HT-29 (cell line): ENCODE measurements around the gene AK9. TPM values are rescaled to one million over a fixed set of nuclear protein-coding genes. Genes with fewer than 3 reads are reported as not detected.

Source experiments
- DNase-seq: peaks from one replicate; pipeline ENCODE4 v3.0.0-alpha.2; 2015; ENCODE audit warnings: low spot score
- total RNA-seq: library from RNA; depleted of rRNA; stranded (reverse); fragments of >200 nt; shearing (Covaris generic); gene quantifications from 2 replicates; pipeline ENCODE4 v1.2.3, GENCODE V29; 2014

AK9 gene
- total RNA-seq, 1 experiment from 2014 or later, result 2.1 TPM

GRCh38 chr6:109513571-109514071 is 177.4 kb downstream of the AK9 start:
- peak; percentile 40 for DNase-seq

GRCh38 chr6:109512271-109512817 is 178.7 kb downstream of the AK9 start:
- DNase-seq, result no peak

GRCh38 chr6:109511832-109512231 is 179.2 kb downstream of the AK9 start:
- no peak for DNase-seq

- no peak for DNase-seq
Observed at GRCh38 chr6:109510358-109510757, 180.6 kb downstream of the AK9 start.

GRCh38 chr6:109508166-109508860 is 182.7 kb downstream of the AK9 start:
- DNase-seq, result no peak

- no peak for DNase-seq
Observed at GRCh38 chr6:109507490-109508072, 183.4 kb downstream of the AK9 start.

GRCh38 chr6:109506841-109507240 is 184.2 kb downstream of the AK9 start:
- DNase-seq, result no peak

GRCh38 chr6:109506314-109506713 is 184.7 kb downstream of the AK9 start:
- DNase-seq, result no peak

- DNase-seq, result no peak
Observed at GRCh38 chr6:109503327-109504224, 187.4 kb downstream of the AK9 start.

GRCh38 chr6:109498936-109499335 is 192.1 kb downstream of the AK9 start:
- no peak for DNase-seq

- no peak for DNase-seq
Observed at GRCh38 chr6:109498052-109498451, 192.9 kb downstream of the AK9 start.

GRCh38 chr6:109496036-109496772 is 194.8 kb downstream of the AK9 start:
- no peak for DNase-seq

- no peak for DNase-seq
Observed at GRCh38 chr6:109493865-109494264, 197.1 kb downstream of the AK9 start.

- no peak for DNase-seq
Observed at GRCh38 chr6:109491207-109491938, 199.6 kb downstream of the AK9 start.

- no peak for DNase-seq
Observed at GRCh38 chr6:109490713-109491112, 200.3 kb downstream of the AK9 start.

GRCh38 chr6:109488001-109488400 is 203.0 kb downstream of the AK9 start:
- DNase-seq, result no peak

- peak; percentile 66 for DNase-seq
Observed at GRCh38 chr6:109486068-109486467, 204.9 kb downstream of the AK9 start.

GRCh38 chr6:109485266-109485935 is 205.6 kb downstream of the AK9 start:
- no peak for DNase-seq

GRCh38 chr6:109484122-109484521 is 206.9 kb downstream of the AK9 start:
- no peak for DNase-seq

GRCh38 chr6:109483735-109484057 is 207.3 kb downstream of the AK9 start:
- no peak for DNase-seq
